AG09309 (cell line): Measurements from ENCODE around the gene SLC6A17.

Experiments used
- DNase-seq: peaks from one replicate; pipeline ENCODE4 v3.0.0-alpha.2; 2010; ENCODE audit warnings: low read depth
- H3K4me3 ChIP-seq: 2 replicates; pipeline ENCODE4 v1.5.1; 2011; ENCODE audit warnings: mild to moderate bottlenecking, low read depth, low read length, moderate library complexity; ENCODE audit not compliant: control insufficient read depth
- TF ChIP-seq, protein P1 (sequence below): IDR thresholded peaks from 2 replicates; pipeline ENCODE4 v1.5.1; 2011; ENCODE audit warnings: mild to moderate bottlenecking, low read depth, low read length, inconsistent platforms; ENCODE audit not compliant: insufficient read depth, control insufficient read depth; ENCODE audit errors: missing control alignments

The SLC6A17 gene

GRCh38 chr1:110205156-110205555 lies 54.9 kb downstream of the SLC6A17 start:
- TF ChIP-seq, protein P1, sequence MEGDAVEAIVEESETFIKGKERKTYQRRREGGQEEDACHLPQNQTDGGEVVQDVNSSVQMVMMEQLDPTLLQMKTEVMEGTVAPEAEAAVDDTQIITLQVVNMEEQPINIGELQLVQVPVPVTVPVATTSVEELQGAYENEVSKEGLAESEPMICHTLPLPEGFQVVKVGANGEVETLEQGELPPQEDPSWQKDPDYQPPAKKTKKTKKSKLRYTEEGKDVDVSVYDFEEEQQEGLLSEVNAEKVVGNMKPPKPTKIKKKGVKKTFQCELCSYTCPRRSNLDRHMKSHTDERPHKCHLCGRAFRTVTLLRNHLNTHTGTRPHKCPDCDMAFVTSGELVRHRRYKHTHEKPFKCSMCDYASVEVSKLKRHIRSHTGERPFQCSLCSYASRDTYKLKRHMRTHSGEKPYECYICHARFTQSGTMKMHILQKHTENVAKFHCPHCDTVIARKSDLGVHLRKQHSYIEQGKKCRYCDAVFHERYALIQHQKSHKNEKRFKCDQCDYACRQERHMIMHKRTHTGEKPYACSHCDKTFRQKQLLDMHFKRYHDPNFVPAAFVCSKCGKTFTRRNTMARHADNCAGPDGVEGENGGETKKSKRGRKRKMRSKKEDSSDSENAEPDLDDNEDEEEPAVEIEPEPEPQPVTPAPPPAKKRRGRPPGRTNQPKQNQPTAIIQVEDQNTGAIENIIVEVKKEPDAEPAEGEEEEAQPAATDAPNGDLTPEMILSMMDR: no peak
- no peak for DNase-seq
- no peak overlapping the region for H3K4me3 ChIP-seq

- TF ChIP-seq, protein P1: no peak
- no peak overlapping the region for H3K4me3 ChIP-seq
- DNase-seq: no peak
Observed at GRCh38 chr1:110205591-110206155, 55.4 kb downstream of the SLC6A17 start.

- no peak for DNase-seq
- TF ChIP-seq, protein P1: no peak
- no peak overlapping the region for H3K4me3 ChIP-seq
Observed at GRCh38 chr1:110206261-110206920, 56.1 kb downstream of the SLC6A17 start.

- H3K4me3 ChIP-seq: no peak overlapping the region
- DNase-seq: no peak
- TF ChIP-seq, protein P1: peak; percentile 97
Observed at GRCh38 chr1:110207831-110208230, 57.5 kb downstream of the SLC6A17 start.

- peak overlapping the region; percentile 49 for H3K4me3 ChIP-seq
- DNase-seq: no peak
- TF ChIP-seq, protein P1: no peak
Observed at GRCh38 chr1:110208916-110209645, 58.8 kb downstream of the SLC6A17 start.

GRCh38 chr1:110209715-110210603 lies 59.7 kb downstream of the SLC6A17 start, which contains the start of gene KCNC4:
KCNC4 (plus strand) TSS chr1:110210314; CDS start chr1:110211500, 1,186 bp downstream.
- peak; percentile 47 for DNase-seq
- TF ChIP-seq, protein P1: no peak
- peak within 1 kb of the TSS; percentile 68 for H3K4me3 ChIP-seq
